ENCODE data around the gene FAM193B.

- TF ChIP-seq CTCF (IDR thresholded peaks at IDR 0.05) (no peak), EZH2 (IDR thresholded peaks at IDR 0.05; ENCODE audit: borderline replicate concordance, insufficient read depth, low read depth, low read length, poor library complexity, severe bottlenecking) (no peak)
Measured at GRCh38 chr5:177512736-177513380, 41.5 kb downstream of the FAM193B start.
